HepG2 (cell line): ENCODE data around the gene ARPC1A.

Source experiments
- CTCF ChIP-seq: sonication (generic); formaldehyde crosslinking; IDR thresholded peaks from 2 replicates; pipeline ENCODE4 v1.5.0; 2020; ENCODE audit warnings: mild to moderate bottlenecking, missing genetic modification reagents, moderate library complexity
- FOXJ3 ChIP-seq: sonication (generic); formaldehyde crosslinking; IDR thresholded peaks from 2 replicates; pipeline ENCODE4 v1.4.0; 2020; ENCODE audit warnings: missing genetic modification reagents, mild to moderate bottlenecking, borderline replicate concordance
- MATR3 ChIP-seq: sonication (generic); formaldehyde crosslinking; IDR thresholded peaks from 2 replicates; pipeline ENCODE4 v1.4.0; 2020; ENCODE audit warnings: missing genetic modification reagents
- RAD51 ChIP-seq: fragments of 450-650 bp; IDR thresholded peaks from 2 replicates; pipeline ENCODE4 v1.6.1; 2016; ENCODE audit warnings: borderline replicate concordance
- ZNF34 ChIP-seq: sonication (generic); formaldehyde crosslinking; IDR thresholded peaks from 2 replicates; pipeline ENCODE4 v1.4.0; 2020; ENCODE audit warnings: mild to moderate bottlenecking, missing genetic modification reagents, borderline replicate concordance
- ZNF766 ChIP-seq: sonication (generic); formaldehyde crosslinking; IDR thresholded peaks from 2 replicates; pipeline ENCODE4 v1.5.0; 2020; ENCODE audit warnings: missing genetic modification reagents, borderline replicate concordance

GRCh38 chr7:99314504-99314903, 11.2 kb upstream of the ARPC1A start:
- TF ChIP-seq RAD51 = no peak
- TF ChIP-seq MATR3 (CRISPR knock-in tag) = no peak
- TF ChIP-seq ZNF766 (CRISPR knock-in tag) = no peak
- no peak for TF ChIP-seq ZNF34 (CRISPR knock-in tag)
- TF ChIP-seq CTCF (CRISPR knock-in tag) = 0 out of 2 replicates have a peak, but pooled peaks have one; percentile 8
- TF ChIP-seq FOXJ3 (CRISPR knock-in tag) = no peak
